Spleen (tissue), 11 donors: ENCODE results near the gene RANBP3. TPM values are rescaled to one million over a fixed set of nuclear protein-coding genes. Genes with fewer than 3 reads are reported as not detected.

Experiments
- DNase-seq: peaks from one replicate; pipeline ENCODE4 v3.0.0-alpha.2; 2020
- H3K27ac ChIP-seq, 8 donors: fragments of 200-600 bp; sonication (generic) in 7 of 8; 1 replicate in 4 of 8; 2 replicates in 4 of 8; pipeline versions ENCODE4 v1.5.0 to v1.8.0; 2016 to 2021; ENCODE audit warnings: inconsistent platforms in 4 of 8, mild to moderate bottlenecking in 4 of 8, moderate library complexity in 1 of 8
- H3K27me3 ChIP-seq, 7 donors: fragments of 200-600 bp; sonication (generic) in 6 of 7; replicated peaks in 1 of 7; 1 replicate in 4 of 7; 2 replicates in 3 of 7; pipeline versions ENCODE4 v1.5.0 to v1.8.0; 2016 to 2021; ENCODE audit warnings: inconsistent platforms in 3 of 7, mild to moderate bottlenecking in 1 of 7
- H3K36me3 ChIP-seq, 6 donors: fragments of 200-600 bp; sonication (generic) in 5 of 6; 1 replicate in 4 of 6; 2 replicates in 2 of 6; pipeline versions ENCODE4 v1.5.0 to v1.8.0; 2016 to 2021; ENCODE audit warnings: inconsistent platforms in 2 of 6
- H3K4me1 ChIP-seq, 6 donors: fragments of 200-600 bp; sonication (generic) in 5 of 6; 1 replicate in 3 of 6; 2 replicates in 3 of 6; pipeline versions ENCODE4 v1.5.0 to v1.8.0; 2016 to 2021; ENCODE audit warnings: inconsistent platforms in 3 of 6
- H3K4me3 ChIP-seq, 8 donors: fragments of 200-600 bp; sonication (generic) in 7 of 8; 1 replicate in 4 of 8; 2 replicates in 4 of 8; pipeline versions ENCODE4 v1.5.0 to v1.8.0; 2016 to 2021; ENCODE audit warnings: inconsistent platforms in 4 of 8, mild to moderate bottlenecking in 4 of 8, moderate library complexity in 2 of 8
- H3K9me3 ChIP-seq, 8 donors: fragments of 200-600 bp; sonication (generic) in 7 of 8; 1 replicate in 4 of 8; 2 replicates in 4 of 8; pipeline versions ENCODE4 v1.5.0 to v1.8.0; 2016 to 2021; ENCODE audit warnings: inconsistent platforms in 4 of 8
- POLR2A ChIP-seq, 3 donors: fragments of 450-650 bp; IDR thresholded peaks; one replicate each; pipeline ENCODE4 v1.5.1; 2017; ENCODE audit warnings: antibody characterized with exemption in 3 of 3, mild to moderate bottlenecking in 1 of 3
- POLR2AphosphoS5 ChIP-seq, 3 donors: sonication (generic); formaldehyde crosslinking; IDR thresholded peaks; one replicate each; pipeline ENCODE4 v1.5.1; 2017; ENCODE audit warnings: antibody characterized with exemption in 3 of 3
- WGBS, 5 donors: extraction: QIAGEN DNeasy Blood & Tissue Kit in 3 of 5; methylation state at CpG; one replicate each; pipeline versions ENCODE4 v1.1.5 to v1.1.7; 2013 to 2018; 5-methylcytosine and 5-hydroxymethylcytosine counted together
- intact Hi-C: fragments of 100-400 bp; cut with DNase I; formaldehyde crosslinking; loops from one replicate; pipeline ENCODE4 v1.15.0; 2023; ENCODE audit warnings: low total_unique reads
- polyA plus RNA-seq, 3 donors: library from polyadenylated mRNA; stranded (reverse); fragments of 200-250 nt; gene quantifications; one replicate each; pipeline ENCODE4 v1.2.1, GENCODE V29; 2013
- total RNA-seq, 7 donors: library from RNA; depleted of rRNA in 3 of 7; stranded (reverse); fragments of >200 nt in 3 of 7; fragmentation: NEBNext Ultra II Directional in 4 of 7; extraction: Animal tissue kit (Norgen Biotek cat#: 25700) in 4 of 7; gene quantifications; one replicate each; pipeline versions ENCODE4 v1.1.0 to v1.2.1, GENCODE V29; 2016 to 2021
- TF ChIP-seq, protein P1 (sequence below), 11 experiments: fragments of 200-600 bp in 7 of 11; fragments of 450-650 bp in 4 of 11; sonication (generic) in 4 of 11; IDR thresholded peaks in 8 of 11; conservative IDR thresholded peaks in 3 of 11; 1 replicate in 7 of 11; 2 replicates in 4 of 11; pipeline versions ENCODE4 v1.4.0 to v1.8.0; 2016 to 2021; ENCODE audit warnings: antibody characterized with exemption in 11 of 11, inconsistent platforms in 4 of 11, mild to moderate bottlenecking in 1 of 11
- donor health status: healthy with polysubstance abuse.
- donor health status: DM: no; HTN: no; CAD: no; lungs with moderate emphysema.
- donor health status: DM: no; HTN: no; CAD: no.
- donor health status: Bipolar disorder and iron deficiency.
- donor health status: healthy.
- donor health status: DM: no; HTN: no; CAD: no.
- donor health status: DM: yes; HTN: yes; CAD: no.

The RANBP3 gene
- total and polyA plus RNA-seq, 10 donors = 27.5 to 92.9 (median 69.8) TPM

DNA sequence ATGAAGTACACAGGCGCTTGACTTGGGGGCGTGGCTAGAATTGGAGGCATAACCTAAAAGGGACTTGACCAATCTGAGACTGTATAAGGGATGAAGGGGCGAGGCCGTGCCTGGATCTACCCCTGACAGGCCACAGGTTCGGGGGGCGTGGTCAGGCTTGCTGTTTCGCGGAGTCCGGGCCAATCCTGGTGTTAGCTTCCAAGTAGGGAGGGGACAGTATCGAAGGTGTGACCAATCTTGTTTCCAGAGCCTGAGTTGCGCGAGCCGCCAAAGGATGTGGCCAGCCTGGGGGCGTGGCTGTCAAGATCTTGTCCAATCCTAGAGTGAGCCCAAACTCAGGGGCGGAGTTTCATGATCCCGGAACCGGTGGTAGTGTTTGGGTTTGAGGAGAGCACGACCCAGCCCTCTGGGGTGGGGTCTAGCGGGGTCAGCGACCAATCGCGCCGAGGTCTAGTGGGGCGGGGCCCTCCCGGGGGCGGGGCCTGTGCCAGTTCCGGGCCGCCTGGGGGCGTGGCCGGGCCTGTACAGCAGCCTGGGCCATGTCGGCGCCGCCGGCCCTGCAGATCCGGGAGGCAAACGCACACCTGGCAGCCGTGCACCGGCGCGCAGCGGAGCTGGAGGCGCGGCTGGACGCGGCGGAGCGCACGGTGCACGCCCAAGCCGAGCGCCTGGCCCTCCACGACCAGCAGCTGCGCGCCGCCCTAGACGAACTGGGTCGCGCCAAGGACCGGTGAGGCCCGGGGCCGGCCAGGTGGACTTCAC lies 73.4 kb downstream of the RANBP3 start, which contains the start of gene VMAC:
Gene VMAC, plus strand, starts transcription at position 521 of the 762 bp plus-strand sequence. Its CDS starts 19 bp downstream, at position 540.
- Histone ChIP-seq H3K36me3 (peaks cover 0 to 38% (median 13%) of the 10 kb centered on the region in 6 donors), H3K4me1 (peaks cover 16 to 78% (median 36%) of the 10 kb centered on the region in 6 donors), H3K4me3 (peak within 1 kb of the TSS; percentile 78 to 98 (median 91)), H3K27me3 (no peaks in the 10 kb centered on the region), H3K27ac (peak within 1 kb of the TSS; percentile 84 to 97 (median 92)), H3K9me3 (no peaks in the 10 kb centered on the region)
- intact Hi-C loops = loop anchor here (10.0 kb wide), 1 partner anchor 60 kb away; no protein-coding TSS in a partner anchor
- 0 to 1% (median 0%) methylated on average over 26 to 61 of the region's 61 CpGs for WGBS, 5 donors
- peak; percentile 100 for DNase-seq
- no peak for TF ChIP-seq POLR2A (IDR thresholded peaks at IDR 0.05)
- TF ChIP-seq POLR2AphosphoS5 (IDR thresholded peaks at IDR 0.05) = peak; percentile 73 to 82 (median 81)
- TF ChIP-seq, protein P1, sequence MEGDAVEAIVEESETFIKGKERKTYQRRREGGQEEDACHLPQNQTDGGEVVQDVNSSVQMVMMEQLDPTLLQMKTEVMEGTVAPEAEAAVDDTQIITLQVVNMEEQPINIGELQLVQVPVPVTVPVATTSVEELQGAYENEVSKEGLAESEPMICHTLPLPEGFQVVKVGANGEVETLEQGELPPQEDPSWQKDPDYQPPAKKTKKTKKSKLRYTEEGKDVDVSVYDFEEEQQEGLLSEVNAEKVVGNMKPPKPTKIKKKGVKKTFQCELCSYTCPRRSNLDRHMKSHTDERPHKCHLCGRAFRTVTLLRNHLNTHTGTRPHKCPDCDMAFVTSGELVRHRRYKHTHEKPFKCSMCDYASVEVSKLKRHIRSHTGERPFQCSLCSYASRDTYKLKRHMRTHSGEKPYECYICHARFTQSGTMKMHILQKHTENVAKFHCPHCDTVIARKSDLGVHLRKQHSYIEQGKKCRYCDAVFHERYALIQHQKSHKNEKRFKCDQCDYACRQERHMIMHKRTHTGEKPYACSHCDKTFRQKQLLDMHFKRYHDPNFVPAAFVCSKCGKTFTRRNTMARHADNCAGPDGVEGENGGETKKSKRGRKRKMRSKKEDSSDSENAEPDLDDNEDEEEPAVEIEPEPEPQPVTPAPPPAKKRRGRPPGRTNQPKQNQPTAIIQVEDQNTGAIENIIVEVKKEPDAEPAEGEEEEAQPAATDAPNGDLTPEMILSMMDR (IDR thresholded peaks at IDR 0.05 in 8 of 11, conservative IDR thresholded peaks at IDR 0.05 in 3 of 11) = no peak

DNA sequence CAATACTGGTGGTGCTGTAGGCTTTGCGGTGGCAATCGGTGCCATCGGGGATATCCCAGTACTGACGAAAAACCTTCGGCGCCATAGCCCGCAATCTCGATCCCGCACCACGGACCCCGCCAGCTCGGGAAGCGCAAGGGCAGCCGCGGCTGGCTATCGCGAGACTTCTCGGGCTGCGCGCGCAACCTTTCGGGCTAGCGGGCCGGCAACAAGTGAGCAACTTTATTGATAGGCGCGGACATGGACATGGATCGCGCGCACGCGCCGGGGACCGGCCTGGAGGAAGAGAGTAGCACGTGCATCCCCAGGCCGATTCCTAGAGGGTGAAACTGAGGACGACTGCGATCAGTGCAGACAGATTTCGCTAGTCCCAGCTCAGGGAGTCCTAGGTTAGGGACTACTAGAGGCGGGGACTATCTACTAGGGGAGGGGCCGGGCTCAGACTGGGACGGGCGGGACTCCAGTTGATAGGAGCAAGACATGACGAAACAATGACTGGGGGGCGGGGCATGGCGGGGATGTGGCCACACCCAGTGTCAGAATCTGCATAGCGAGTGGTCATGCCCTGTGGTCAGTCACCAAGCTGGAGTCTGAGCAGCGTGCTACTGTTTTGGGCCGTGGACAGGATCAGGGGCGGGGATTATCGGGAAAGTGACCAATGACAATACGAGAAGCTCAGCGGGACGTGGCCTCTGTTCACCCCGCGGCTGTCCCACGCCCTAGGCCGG lies 74.2 kb downstream of the RANBP3 start, which contains the start of gene NDUFA11:
Gene NDUFA11, minus strand, starts transcription at position 167 of the 728 bp plus-strand sequence. Its CDS starts 82 bp downstream, at position 85.
- Histone ChIP-seq H3K9me3 (no peaks in the 10 kb centered on the region), H3K27ac (peak within 1 kb of the TSS; percentile 84 to 97 (median 92)), H3K27me3 (no peaks in the 10 kb centered on the region), H3K4me1 (peaks cover 16 to 73% (median 36%) of the 10 kb centered on the region in 6 donors), H3K36me3 (peaks cover 0 to 30% (median 6%) of the 10 kb centered on the region in 6 donors), H3K4me3 (peak within 1 kb of the TSS; percentile 67 to 98 (median 90))
- intact Hi-C loops = loop anchor here (10.0 kb wide), 1 partner anchor 61 kb away; no protein-coding TSS in a partner anchor
- WGBS, 5 donors = 0% methylated on average over 28 to 57 of the region's 57 CpGs
- peak; percentile 99 for DNase-seq
- TF ChIP-seq POLR2A (IDR thresholded peaks at IDR 0.05) (peak in 2 of 3 donors; percentile 30 to 43), POLR2AphosphoS5 (IDR thresholded peaks at IDR 0.05) (peak; percentile 95 to 97 (median 96))
- TF ChIP-seq, protein P1 (IDR thresholded peaks at IDR 0.05 in 8 of 11, conservative IDR thresholded peaks at IDR 0.05 in 3 of 11) = peak in 4 of 11 experiments; percentile 13 to 21 (median 18)

DNA sequence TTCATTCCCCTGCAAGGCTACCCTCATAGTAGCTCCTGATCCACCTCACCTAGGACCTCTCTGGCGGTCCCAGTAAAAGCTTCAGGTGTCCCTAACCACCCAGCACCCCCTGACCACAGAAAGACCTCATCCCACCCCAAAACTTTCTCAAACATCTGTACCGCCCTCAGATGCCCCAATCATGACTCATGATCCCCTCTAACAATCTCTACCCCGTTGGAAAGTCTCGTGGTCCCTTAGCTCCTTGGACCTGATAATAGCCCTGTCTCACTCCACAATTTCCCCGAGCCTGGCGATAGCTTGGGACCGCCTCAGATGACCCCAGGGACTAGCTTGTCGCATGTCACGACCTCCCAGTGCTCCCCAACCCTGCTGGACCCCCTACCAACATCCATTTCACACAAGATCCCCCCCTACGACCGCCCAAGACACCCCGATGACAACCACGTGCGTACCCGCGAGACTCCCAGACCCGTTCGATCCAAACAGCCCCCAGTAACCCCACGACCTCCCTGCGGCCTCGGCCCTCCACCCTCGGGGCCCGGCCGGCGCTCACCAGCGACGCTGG lies 74.8 kb downstream of the RANBP3 start:
- peaks cover 16 to 70% (median 36%) of the 10 kb centered on the region in 6 donors for H3K4me1 ChIP-seq
- H3K9me3 ChIP-seq = no peaks in the 10 kb centered on the region
- no peaks in the 10 kb centered on the region for H3K27me3 ChIP-seq
- 0 to 1% (median 0%) methylated on average over 20 to 27 of the region's 27 CpGs for WGBS, 5 donors
- intact Hi-C loops = loop anchor here (10.0 kb wide), 1 partner anchor 62 kb away; no protein-coding TSS in a partner anchor
- DNase-seq = no peak
- H3K4me3 ChIP-seq = peak overlapping the region; percentile 67 to 98 (median 90)
- H3K36me3 ChIP-seq = peaks cover 0 to 28% (median 4%) of the 10 kb centered on the region in 6 donors
- TF ChIP-seq POLR2AphosphoS5 (IDR thresholded peaks at IDR 0.05) = no peak
- TF ChIP-seq, protein P1 (IDR thresholded peaks at IDR 0.05 in 8 of 11, conservative IDR thresholded peaks at IDR 0.05 in 3 of 11) = peak in 1 of 11 experiments; percentile 4
- peak overlapping the region; percentile 84 to 97 (median 92) for H3K27ac ChIP-seq
